Epithelial cell of alveolus of lung (primary cell): Measurements from ENCODE around the gene XG. TPM values are rescaled to one million over a fixed set of nuclear protein-coding genes. Genes with fewer than 3 reads are reported as not detected.

Source experiments
- total RNA-seq: library from RNA; depleted of rRNA; stranded (reverse); fragments of >200 nt; gene quantifications from 2 replicates; pipeline ENCODE4 v1.2.1, GENCODE V29; 2015

XG gene
- total RNA-seq: under 0.01 TPM in 2 replicates

DNA sequence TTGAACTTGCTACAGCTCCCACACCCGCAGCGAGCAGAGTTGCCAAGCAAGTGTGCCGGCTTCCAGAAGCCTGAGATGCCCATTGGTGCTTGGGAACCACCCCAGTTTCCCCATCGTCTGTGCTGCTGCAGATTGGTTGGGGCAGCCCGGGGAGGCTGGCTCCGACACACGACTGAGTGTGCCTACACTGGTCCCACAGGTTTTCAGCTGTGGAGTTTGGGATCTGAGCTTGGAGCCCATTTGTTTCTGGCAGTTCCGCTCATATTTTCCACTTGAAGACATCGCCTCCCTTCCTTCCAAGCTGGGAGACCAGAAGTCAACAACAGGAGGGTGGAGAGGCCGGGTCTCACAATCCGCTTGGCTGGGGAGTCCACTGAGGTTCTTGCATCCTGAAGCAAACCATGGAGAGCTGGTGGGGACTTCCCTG, at the start of gene XG:
TSS of gene XG (plus strand) at position 167 of the 427 bp plus-strand sequence. CDS start at position 402, 235 bp downstream.

GRCh38 chrX:2828344-2828958, 76.6 kb downstream of the XG start, which contains the start of gene GYG2:
GYG2 (plus strand) TSS chrX:2828930; CDS start chrX:2830189, 1,259 bp downstream.

Other genes starting within 250 kb of the XG start
- 283 and 436 TPM in 2 replicates for gene CD99, start 60.7 kb upstream of the XG start, total RNA-seq
- gene GYG2, start 76.9 kb downstream of the XG start, total RNA-seq: 5.7 and 11.3 TPM in 2 replicates
- 8.8 and 14.1 TPM in 2 replicates for gene ARSD, start 177.3 kb downstream of the XG start, total RNA-seq